DND-41 (cell line): ENCODE data around the gene ITPR2.

Source experiments
- CTCF ChIP-seq: IDR thresholded peaks from 2 replicates; pipeline ENCODE4 v1.5.1; 2012; ENCODE audit warnings: borderline replicate concordance, low read length, moderate library complexity, mild to moderate bottlenecking; ENCODE audit not compliant: poor library complexity, severe bottlenecking; ENCODE audit errors: extremely low read depth
- EZH2 ChIP-seq: IDR thresholded peaks from 3 replicates; pipeline ENCODE4 v1.6.1; 2012; ENCODE audit warnings: borderline replicate concordance, low read depth, mild to moderate bottlenecking, moderate library complexity, low read length, inconsistent platforms; ENCODE audit not compliant: severe bottlenecking

GRCh38 chr12:26724309-26724702, 108.7 kb downstream of the ITPR2 start:
- no peak for TF ChIP-seq CTCF
- no peak for TF ChIP-seq EZH2
